Heart left ventricle (tissue), 16 donors: ENCODE measurements around the gene CTNNA3. TPM values are rescaled to one million over a fixed set of nuclear protein-coding genes. Genes with fewer than 3 reads are reported as not detected.

Experiments used
- ATAC-seq, 4 donors: fragments of 200-7000 bp; cut with Tn5 transposase; one replicate each; pipeline ENCODE4 v1.9.1; 2020 to 2022; ENCODE audit warnings: moderate library complexity in 4 of 4, mild to moderate bottlenecking in 3 of 4, moderate number of reproducible peaks in 1 of 4
- DNase-seq, 5 donors: peaks; one replicate each; pipeline ENCODE4 v3.0.0-alpha.2; 2020
- H3K27ac ChIP-seq, 12 donors: fragments of 200-600 bp; sonication (generic) in 4 of 12; one replicate each; pipeline versions ENCODE4 v1.5.0 to v1.8.0; 2016 to 2022; ENCODE audit warnings: mild to moderate bottlenecking in 2 of 12
- H3K27me3 ChIP-seq, 9 donors: fragments of 200-600 bp; sonication (generic) in 2 of 9; one replicate each; pipeline versions ENCODE4 v1.5.1 to v1.8.0; 2016 to 2022; ENCODE audit warnings: mild to moderate bottlenecking in 3 of 9
- H3K36me3 ChIP-seq, 9 donors: fragments of 200-600 bp; sonication (generic) in 2 of 9; one replicate each; pipeline versions ENCODE4 v1.5.0 to v1.8.0; 2018 to 2022; ENCODE audit warnings: mild to moderate bottlenecking in 2 of 9
- H3K4me1 ChIP-seq, 12 donors: fragments of 200-600 bp; sonication (generic) in 4 of 12; one replicate each; pipeline versions ENCODE4 v1.5.0 to v1.8.0; 2016 to 2022; ENCODE audit warnings: mild to moderate bottlenecking in 3 of 12
- H3K4me3 ChIP-seq, 12 donors: fragments of 200-600 bp; sonication (generic) in 4 of 12; one replicate each; pipeline versions ENCODE4 v1.5.0 to v1.8.0; 2017 to 2022; ENCODE audit warnings: mild to moderate bottlenecking in 9 of 12, moderate library complexity in 4 of 12
- H3K9me3 ChIP-seq, 12 donors: fragments of 200-600 bp; sonication (generic) in 4 of 12; one replicate each; pipeline versions ENCODE4 v1.5.0 to v1.8.0; 2016 to 2022; ENCODE audit warnings: mild to moderate bottlenecking in 1 of 12
- CTCF ChIP-seq, 12 donors: fragments of 200-600 bp; sonication (generic) in 4 of 12; IDR thresholded peaks; one replicate each; pipeline versions ENCODE4 v1.5.0 to v1.8.0; 2018 to 2022; ENCODE audit warnings: antibody characterized with exemption in 12 of 12, mild to moderate bottlenecking in 5 of 12
- POLR2A ChIP-seq, 2 donors: fragments of 450-650 bp; IDR thresholded peaks; one replicate each; pipeline ENCODE4 v1.6.1; 2017; ENCODE audit warnings: antibody characterized with exemption in 2 of 2, mild to moderate bottlenecking in 2 of 2, moderate library complexity in 2 of 2
- WGBS, 4 donors: extraction: QIAGEN DNeasy Blood & Tissue Kit in 2 of 4; methylation state at CpG; one replicate each; pipeline versions ENCODE4 v1.1.5 to v1.1.7; 2013 to 2018; 5-methylcytosine and 5-hydroxymethylcytosine counted together
- intact Hi-C, 10 donors: fragments of 100-400 bp; cut with DNase I; formaldehyde crosslinking; loops; one replicate each; pipeline versions ENCODE4 v1.11.1 to v1.14.2; 2022
- polyA plus RNA-seq, 2 donors: library from polyadenylated mRNA; stranded (reverse); fragments of 200-250 nt; gene quantifications; one replicate each; pipeline ENCODE4 v1.2.3, GENCODE V29; 2013
- total RNA-seq, 9 donors: library from RNA; depleted of rRNA in 2 of 9; stranded (reverse); fragments of >200 nt in 2 of 9; fragmentation: NEBNext Ultra II Directional in 3 of 9; extraction: Animal tissue kit (Norgen Biotek cat#: 25700) in 3 of 9; gene quantifications; one replicate each; pipeline versions ENCODE4 v1.1.0 to v1.2.4, GENCODE V29; 2016 to 2023
- donor health status: ischemic (EF 13 %, LVEDD 7.1; RV severe dilation, severe dysfunction).
- donor health status: healthy with polysubstance abuse.
- donor health status: DM: no; HTN: yes; CAD: no.
- donor health status: DM: no; HTN: no; CAD: no.
- donor health status: ischemic (EF 25% LVEDD 6.9; RV normal size, moderate dysfunction).
- donor health status: ischemic (EF 25% LVEDD 5.7; RV mildly dilated, moderate dysfunction).
- donor health status: healthy.
- donor health status: DM: yes; HTN: yes; CAD: no.
- donor health status: ischemic (EF 35%, LVEDD 5.7; RV mildly dilated, moderate dysfunction).
- donor health status: nonischemic (EF 11% LVEDD 7.7; RV severe dilation, severe dysfunction).
- donor health status: DM: yes; HTN: yes; CAD: no.
- donor health status: PGD.
- donor health status: ischemic (EF 29% LVEDD 5.4; RV normal size, mild dysfunction).
- donor health status: nonischemic (EF 23%, LVEDD 6.1; RV moderate dilation, normal function).

CTNNA3 gene
- total and polyA plus RNA-seq, 11 donors = 4.8 to 200 (median 99.0) TPM

GRCh38 chr10:66467042-66467441, 1229.0 kb downstream of the CTNNA3 start:
- DNase-seq = no peak
- H3K27ac ChIP-seq = no peak overlapping the region
- peaks cover 0 to 7% (median 0%) of the 10 kb centered on the region in 12 donors for H3K9me3 ChIP-seq
- TF ChIP-seq POLR2A (IDR thresholded peaks at IDR 0.05) = no peak
- no peaks in the 10 kb centered on the region for H3K36me3 ChIP-seq
- no peaks in the 10 kb centered on the region for H3K4me1 ChIP-seq
- no peak overlapping the region for H3K4me3 ChIP-seq
- WGBS, 4 donors = 78 to 88% (median 81%) methylated on average over 1 of the region's 1 CpG
- ATAC-seq = no peak
- intact Hi-C loops = no loop called here
- H3K27me3 ChIP-seq = no peaks in the 10 kb centered on the region

GRCh38 chr10:66466622-66467021, 1229.4 kb downstream of the CTNNA3 start:
- H3K27me3 ChIP-seq = no peaks in the 10 kb centered on the region
- ATAC-seq (no peak), DNase-seq (no peak)
- intact Hi-C loops = no loop called here
- no peak for TF ChIP-seq CTCF (IDR thresholded peaks at IDR 0.05)
- TF ChIP-seq POLR2A (IDR thresholded peaks at IDR 0.05) = no peak
- no peak overlapping the region for H3K27ac ChIP-seq
- H3K36me3 ChIP-seq = no peaks in the 10 kb centered on the region
- H3K9me3 ChIP-seq = peaks cover 0 to 7% (median 0%) of the 10 kb centered on the region in 12 donors
- no peak overlapping the region for H3K4me3 ChIP-seq
- no peaks in the 10 kb centered on the region for H3K4me1 ChIP-seq

GRCh38 chr10:66463611-66464010, 1232.4 kb downstream of the CTNNA3 start:
- ATAC-seq (no peak), DNase-seq (no peak)
- intact Hi-C loops = no loop called here
- TF ChIP-seq CTCF (IDR thresholded peaks at IDR 0.05) = no peak
- TF ChIP-seq POLR2A (IDR thresholded peaks at IDR 0.05) = no peak
- WGBS, 4 donors = 64 to 83% (median 71%) methylated on average over 3 of the region's 3 CpGs
- H3K36me3 ChIP-seq = no peaks in the 10 kb centered on the region
- no peaks in the 10 kb centered on the region for H3K4me1 ChIP-seq
- H3K4me3 ChIP-seq = no peak overlapping the region
- no peak overlapping the region for H3K27ac ChIP-seq
- no peaks in the 10 kb centered on the region for H3K27me3 ChIP-seq
- peaks cover 0 to 8% (median 0%) of the 10 kb centered on the region in 12 donors for H3K9me3 ChIP-seq

DNA sequence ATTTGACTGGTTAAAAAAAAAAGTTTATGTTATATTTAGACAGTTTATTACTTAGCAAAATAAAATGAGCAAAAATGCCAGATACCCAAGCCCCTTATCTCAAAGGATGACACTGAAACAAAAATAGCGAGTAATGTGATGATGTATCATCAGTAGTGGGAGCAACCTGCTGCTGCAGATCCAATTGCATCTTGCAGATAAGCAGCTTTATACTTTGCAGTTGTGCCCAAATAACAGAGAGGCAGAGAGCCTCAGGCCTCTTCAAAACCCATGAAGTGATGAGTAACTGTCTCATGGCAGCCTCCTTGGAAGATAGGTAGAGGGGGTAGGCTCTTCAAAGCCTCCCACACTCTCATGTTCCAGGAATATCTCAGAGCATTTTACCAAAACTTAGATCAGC, 1238.4 kb downstream of the CTNNA3 start:
- Histone ChIP-seq H3K4me3 (no peak overlapping the region), H3K36me3 (no peaks in the 10 kb centered on the region), H3K9me3 (peaks cover 0 to 8% (median 0%) of the 10 kb centered on the region in 12 donors), H3K4me1 (no peaks in the 10 kb centered on the region), H3K27me3 (no peaks in the 10 kb centered on the region), H3K27ac (no peak overlapping the region)
- intact Hi-C loops = no loop called here
- ATAC-seq = no peak
- no peak for DNase-seq
- TF ChIP-seq CTCF (IDR thresholded peaks at IDR 0.05) = no peak
- 83 to 92% (median 88%) methylated on average over 1 of the region's 1 CpG for WGBS, 4 donors

DNA sequence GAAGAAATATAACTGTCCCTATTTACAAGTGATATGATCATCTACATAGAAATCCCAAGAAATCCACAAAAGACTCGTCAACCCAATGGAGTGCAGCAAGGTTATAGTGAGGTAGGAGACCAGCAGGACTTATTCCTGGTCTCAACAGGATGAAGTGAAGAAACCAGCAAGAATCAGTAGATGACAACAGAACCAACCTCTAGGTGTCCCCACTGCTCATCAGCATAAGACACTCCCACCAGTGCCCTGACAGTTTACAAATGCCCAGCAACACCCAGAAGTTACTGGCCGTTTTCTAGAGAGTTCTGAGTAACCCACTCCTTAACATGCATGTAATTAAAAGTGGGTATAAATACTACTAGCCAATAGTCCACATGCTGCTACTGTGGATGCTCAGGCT, 1240.7 kb downstream of the CTNNA3 start:
- no peak for ATAC-seq

More for the DNA sequence above, 1240.7 kb downstream of the CTNNA3 start:
- intact Hi-C loops = no loop called here
- H3K27ac ChIP-seq = no peak overlapping the region
- DNase-seq = no peak
- TF ChIP-seq POLR2A (IDR thresholded peaks at IDR 0.05) (no peak), CTCF (IDR thresholded peaks at IDR 0.05) (no peak)
- no peaks in the 10 kb centered on the region for H3K27me3 ChIP-seq
- WGBS, 4 donors = 62 to 81% (median 70%) methylated on average over 2 of the region's 2 CpGs
- no peak overlapping the region for H3K4me3 ChIP-seq
- H3K4me1 ChIP-seq = no peaks in the 10 kb centered on the region
- peaks cover 0 to 6% (median 0%) of the 10 kb centered on the region in 12 donors for H3K9me3 ChIP-seq
- H3K36me3 ChIP-seq = no peaks in the 10 kb centered on the region
